ENCODE measurements around the gene DNHD1.

GRCh38 chr11:6576471-6577373 is 79.6 kb downstream of the DNHD1 start:
- no peak for TF ChIP-seq CTCF (IDR thresholded peaks at IDR 0.05; ENCODE audit: low read length)
- TF ChIP-seq EZH2phosphoT487 (IDR thresholded peaks at IDR 0.05; ENCODE audit: low read length), result no peak
- no peak for TF ChIP-seq EZH2 (optimal IDR thresholded peaks at IDR 0.05; ENCODE audit: low read depth, low read length)

Measured in MM.1S (cell line).